Astrocyte (in vitro differentiated cells and primary cell): ENCODE measurements around the gene INVS. TPM values are rescaled to one million over a fixed set of nuclear protein-coding genes. Genes with fewer than 3 reads are reported as not detected.

Experiments
- DNase-seq: peaks from one replicate; pipeline ENCODE4 v3.0.0-alpha.2; 2010; ENCODE audit warnings: low read depth
- FAIRE-seq: peaks from 2 replicates; lab custom pipeline; 2011; peaks lifted over from hg19 to GRCh38; lab: Jason Lieb, UNC
- H2AFZ ChIP-seq: 2 replicates; pipeline ENCODE4 v1.6.0; 2012; ENCODE audit warnings: low read depth, low read length, inconsistent platforms
- H3K27ac ChIP-seq: 2 replicates; pipeline ENCODE4 v1.5.1; 2011; ENCODE audit warnings: low read depth, low read length, inconsistent platforms
- H3K27me3 ChIP-seq: 2 replicates; pipeline ENCODE4 v1.6.0; 2011; ENCODE audit warnings: low read length, inconsistent platforms; ENCODE audit not compliant: insufficient read depth
- H3K36me3 ChIP-seq: 2 replicates; pipeline ENCODE4 v1.5.1; 2011; ENCODE audit warnings: low read length, inconsistent platforms; ENCODE audit not compliant: insufficient read depth
- H3K4me1 ChIP-seq: 2 replicates; pipeline ENCODE4 v1.5.1; 2011; ENCODE audit warnings: low read length, inconsistent platforms; ENCODE audit not compliant: insufficient read depth
- H3K4me2 ChIP-seq: 2 replicates; pipeline ENCODE4 v1.6.0; 2012; ENCODE audit warnings: low read length, inconsistent platforms
- H3K4me3 ChIP-seq: 2 replicates; pipeline ENCODE4 v1.5.1; 2011; ENCODE audit warnings: low read depth, mild to moderate bottlenecking, low read length, inconsistent platforms; ENCODE audit not compliant: insufficient read depth
- H3K79me2 ChIP-seq: 2 replicates; pipeline ENCODE4 v1.6.0; 2012; ENCODE audit warnings: mild to moderate bottlenecking, low read length, inconsistent platforms; ENCODE audit not compliant: insufficient read depth
- H3K9ac ChIP-seq: 2 replicates; pipeline ENCODE4 v1.6.0; 2012; ENCODE audit warnings: mild to moderate bottlenecking, low read length, inconsistent platforms
- H3K9me3 ChIP-seq: 2 replicates; pipeline ENCODE4 v1.5.1; 2012; ENCODE audit warnings: low read depth, mild to moderate bottlenecking, low read length, inconsistent platforms; ENCODE audit not compliant: insufficient read depth
- H4K20me1 ChIP-seq: 2 replicates; pipeline ENCODE4 v1.6.0; 2012; ENCODE audit warnings: low read length, inconsistent platforms; ENCODE audit not compliant: insufficient read depth
- H3K27ac Mint-ChIP-seq: one replicate; pipeline ENCODE4 v1.8.0; 2021; ENCODE audit warnings: mild to moderate bottlenecking, mixed read lengths; ENCODE audit not compliant: unreplicated experiment
- H3K27me3 Mint-ChIP-seq: one replicate; pipeline ENCODE4 v1.8.0; 2021; ENCODE audit warnings: low read depth, mixed read lengths; ENCODE audit not compliant: unreplicated experiment
- H3K36me3 Mint-ChIP-seq: one replicate; pipeline ENCODE4 v1.8.0; 2021; ENCODE audit warnings: low read depth, mixed read lengths; ENCODE audit not compliant: unreplicated experiment
- H3K4me1 Mint-ChIP-seq: one replicate; pipeline ENCODE4 v1.8.0; 2021; ENCODE audit warnings: low read depth, mixed read lengths; ENCODE audit not compliant: unreplicated experiment
- H3K4me3 Mint-ChIP-seq: one replicate; pipeline ENCODE4 v1.8.0; 2021; ENCODE audit warnings: mild to moderate bottlenecking, moderate library complexity, mixed read lengths; ENCODE audit not compliant: unreplicated experiment
- H3K9me3 Mint-ChIP-seq: one replicate; pipeline ENCODE4 v1.8.0; 2021; ENCODE audit warnings: mild to moderate bottlenecking, mixed read lengths; ENCODE audit not compliant: unreplicated experiment
- EZH2 ChIP-seq: IDR thresholded peaks from 2 replicates; pipeline ENCODE4 v1.6.1; 2012; ENCODE audit warnings: mild to moderate bottlenecking, low read length, inconsistent platforms; ENCODE audit not compliant: insufficient read depth
- total RNA-seq: library from RNA; stranded (reverse); gene quantifications from 2 replicates; pipeline ENCODE4 v1.2.1, GENCODE V29; 2021
- TF ChIP-seq, protein P1 (sequence below): IDR thresholded peaks from 2 replicates; pipeline ENCODE4 v1.5.1; 2011; ENCODE audit warnings: low read depth, mild to moderate bottlenecking, inconsistent platforms, low read length, moderate library complexity; ENCODE audit not compliant: insufficient read depth

INVS gene
- total RNA-seq, 1 donor from 2014 or later: 17.5 TPM

DNA sequence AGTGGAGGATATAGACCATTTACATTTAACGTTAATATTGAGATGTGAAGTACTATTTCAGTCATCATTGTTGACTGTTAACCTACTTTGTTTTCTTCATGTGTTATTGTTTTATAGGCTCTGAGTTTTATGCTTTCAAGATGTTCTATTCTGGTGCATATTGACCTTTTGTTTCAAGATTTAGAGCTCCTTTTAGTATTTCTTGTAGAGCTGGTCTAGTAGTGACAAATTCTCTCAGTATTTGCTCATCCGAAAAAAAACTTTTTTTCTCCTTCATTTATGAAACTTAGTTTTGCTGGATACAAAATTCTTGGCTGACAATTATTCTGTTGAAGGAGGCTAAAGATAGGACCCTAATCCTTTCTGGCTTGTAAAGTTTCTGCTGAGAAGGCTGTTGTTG is 91.3 kb downstream of the INVS start:
- TF ChIP-seq EZH2: no peak
- TF ChIP-seq, protein P1, sequence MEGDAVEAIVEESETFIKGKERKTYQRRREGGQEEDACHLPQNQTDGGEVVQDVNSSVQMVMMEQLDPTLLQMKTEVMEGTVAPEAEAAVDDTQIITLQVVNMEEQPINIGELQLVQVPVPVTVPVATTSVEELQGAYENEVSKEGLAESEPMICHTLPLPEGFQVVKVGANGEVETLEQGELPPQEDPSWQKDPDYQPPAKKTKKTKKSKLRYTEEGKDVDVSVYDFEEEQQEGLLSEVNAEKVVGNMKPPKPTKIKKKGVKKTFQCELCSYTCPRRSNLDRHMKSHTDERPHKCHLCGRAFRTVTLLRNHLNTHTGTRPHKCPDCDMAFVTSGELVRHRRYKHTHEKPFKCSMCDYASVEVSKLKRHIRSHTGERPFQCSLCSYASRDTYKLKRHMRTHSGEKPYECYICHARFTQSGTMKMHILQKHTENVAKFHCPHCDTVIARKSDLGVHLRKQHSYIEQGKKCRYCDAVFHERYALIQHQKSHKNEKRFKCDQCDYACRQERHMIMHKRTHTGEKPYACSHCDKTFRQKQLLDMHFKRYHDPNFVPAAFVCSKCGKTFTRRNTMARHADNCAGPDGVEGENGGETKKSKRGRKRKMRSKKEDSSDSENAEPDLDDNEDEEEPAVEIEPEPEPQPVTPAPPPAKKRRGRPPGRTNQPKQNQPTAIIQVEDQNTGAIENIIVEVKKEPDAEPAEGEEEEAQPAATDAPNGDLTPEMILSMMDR: no peak
- no peaks in the 10 kb centered on the region for H3K36me3 ChIP-seq
- H4K20me1 ChIP-seq: no peaks in the 10 kb centered on the region
- no peaks in the 10 kb centered on the region for H3K27me3 Mint-ChIP-seq
- FAIRE-seq (peak; percentile 55), DNase-seq (no peak)
- H3K4me3 Mint-ChIP-seq: no peak overlapping the region
- H3K27ac ChIP-seq: no peak overlapping the region
- no peaks in the 10 kb centered on the region for H3K27me3 ChIP-seq
- no peaks in the 10 kb centered on the region for H3K4me1 ChIP-seq
- no peaks in the 10 kb centered on the region for H3K4me1 Mint-ChIP-seq
- no peaks in the 10 kb centered on the region for H3K9me3 ChIP-seq
- no peaks in the 10 kb centered on the region for H3K79me2 ChIP-seq
- no peak overlapping the region for H3K27ac Mint-ChIP-seq
- H3K36me3 Mint-ChIP-seq: peaks cover 21% of the 10 kb centered on the region
- H3K9ac ChIP-seq: no peak overlapping the region
- peaks cover 16% of the 10 kb centered on the region for H3K9me3 Mint-ChIP-seq
- H3K4me2 ChIP-seq: no peak overlapping the region
- no peak overlapping the region for H2AFZ ChIP-seq
- H3K4me3 ChIP-seq: no peak overlapping the region

DNA sequence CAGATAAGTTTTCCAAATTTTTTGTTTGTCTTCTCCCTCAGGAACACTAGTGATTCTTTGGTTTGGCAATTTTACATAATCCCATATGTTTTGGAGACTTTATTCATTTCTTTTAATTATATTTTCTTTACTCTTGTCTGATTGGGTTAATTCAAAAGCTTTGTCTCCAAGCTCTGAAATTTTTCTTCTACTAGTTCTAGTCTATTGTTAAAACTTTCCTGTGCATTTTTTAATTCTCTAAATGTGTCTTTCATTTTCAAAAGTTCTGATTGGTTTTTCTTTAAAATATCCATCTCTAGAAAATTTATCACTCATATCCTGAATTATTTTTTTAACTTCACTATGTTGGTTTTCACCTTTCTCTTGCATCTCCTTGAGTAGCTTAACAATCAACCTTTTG is 92.2 kb downstream of the INVS start:
- Histone ChIP-seq H3K27me3 (no peaks in the 10 kb centered on the region), H3K4me3 (no peak overlapping the region), H4K20me1 (no peaks in the 10 kb centered on the region), H3K4me1 (no peaks in the 10 kb centered on the region), H2AFZ (no peak overlapping the region), H3K79me2 (no peaks in the 10 kb centered on the region), H3K4me2 (no peak overlapping the region), H3K27ac (no peak overlapping the region), H3K36me3 (no peaks in the 10 kb centered on the region), H3K9ac (no peak overlapping the region), H3K9me3 (no peaks in the 10 kb centered on the region)
- no peaks in the 10 kb centered on the region for H3K4me1 Mint-ChIP-seq
- peaks cover 18% of the 10 kb centered on the region for H3K36me3 Mint-ChIP-seq
- FAIRE-seq: no peak
- H3K9me3 Mint-ChIP-seq: peaks cover 16% of the 10 kb centered on the region
- no peak overlapping the region for H3K27ac Mint-ChIP-seq
- H3K4me3 Mint-ChIP-seq: no peak overlapping the region
- no peaks in the 10 kb centered on the region for H3K27me3 Mint-ChIP-seq
- DNase-seq: no peak
- no peak for TF ChIP-seq EZH2
- TF ChIP-seq, protein P1: no peak

DNA sequence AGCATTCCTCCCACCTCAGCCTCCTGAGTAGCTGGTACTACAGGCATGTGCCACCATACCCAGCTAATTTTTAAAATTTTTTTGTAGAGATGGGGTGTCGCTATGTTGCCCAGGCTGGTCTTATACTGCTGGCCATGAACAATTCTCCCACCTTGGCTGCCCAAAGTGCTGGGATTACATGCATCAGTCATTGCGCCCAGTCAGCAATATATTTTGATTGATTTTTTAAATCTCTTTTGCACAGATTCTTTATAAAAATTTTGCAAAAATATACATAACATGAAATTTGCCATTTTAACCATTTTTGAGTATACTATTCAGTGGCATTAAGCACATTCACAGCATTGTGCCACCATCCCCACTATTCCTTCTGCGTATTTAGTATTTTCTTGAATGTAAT is 94.0 kb downstream of the INVS start:
- Histone ChIP-seq H3K9ac (no peak overlapping the region), H3K27me3 (no peaks in the 10 kb centered on the region), H3K4me2 (no peak overlapping the region), H3K9me3 (no peaks in the 10 kb centered on the region), H4K20me1 (no peaks in the 10 kb centered on the region), H3K4me1 (no peaks in the 10 kb centered on the region), H3K79me2 (no peaks in the 10 kb centered on the region), H3K4me3 (no peak overlapping the region), H3K27ac (no peak overlapping the region), H3K36me3 (no peaks in the 10 kb centered on the region), H2AFZ (no peak overlapping the region)
- TF ChIP-seq, protein P1: no peak
- no peak for TF ChIP-seq EZH2
- Mint-ChIP-seq H3K9me3 (peaks cover 16% of the 10 kb centered on the region), H3K36me3 (peaks cover 16% of the 10 kb centered on the region), H3K27me3 (no peaks in the 10 kb centered on the region), H3K4me3 (no peak overlapping the region), H3K27ac (no peak overlapping the region), H3K4me1 (no peaks in the 10 kb centered on the region)
- DNase-seq: no peak
- no peak for FAIRE-seq
